Epidermal melanocyte (primary cell): Measurements from ENCODE around the gene CNPY1.

Experiments
- DNase-seq: peaks from one replicate; pipeline ENCODE4 v3.0.0; 2011; ENCODE audit warnings: low spot score; ENCODE audit not compliant: insufficient read length

The CNPY1 gene

GRCh38 chr7:155456738-155457543, 89.4 kb downstream of the CNPY1 start:
- peak; percentile 84 for DNase-seq

GRCh38 chr7:155455776-155456737, 90.3 kb downstream of the CNPY1 start:
- peak; percentile 17 for DNase-seq

- peak; percentile 13 for DNase-seq
Observed at GRCh38 chr7:155455132-155455693, 91.1 kb downstream of the CNPY1 start.

- peak; percentile 16 for DNase-seq
Observed at GRCh38 chr7:155454183-155455112, 91.9 kb downstream of the CNPY1 start.

GRCh38 chr7:155453296-155454182, 92.8 kb downstream of the CNPY1 start:
- DNase-seq: peak; percentile 14

GRCh38 chr7:155452505-155453295, 93.7 kb downstream of the CNPY1 start:
- DNase-seq: peak; percentile 13

GRCh38 chr7:155451840-155452239, 94.5 kb downstream of the CNPY1 start:
- DNase-seq: peak; percentile 7
